ENCODE measurements around the gene USP49. TPM values are rescaled to one million over a fixed set of nuclear protein-coding genes. Genes with fewer than 3 reads are reported as not detected.

Gene USP49
- total and polyA plus RNA-seq, 8 donors: 0.50 to 26.3 (median 4.6) TPM

DNA sequence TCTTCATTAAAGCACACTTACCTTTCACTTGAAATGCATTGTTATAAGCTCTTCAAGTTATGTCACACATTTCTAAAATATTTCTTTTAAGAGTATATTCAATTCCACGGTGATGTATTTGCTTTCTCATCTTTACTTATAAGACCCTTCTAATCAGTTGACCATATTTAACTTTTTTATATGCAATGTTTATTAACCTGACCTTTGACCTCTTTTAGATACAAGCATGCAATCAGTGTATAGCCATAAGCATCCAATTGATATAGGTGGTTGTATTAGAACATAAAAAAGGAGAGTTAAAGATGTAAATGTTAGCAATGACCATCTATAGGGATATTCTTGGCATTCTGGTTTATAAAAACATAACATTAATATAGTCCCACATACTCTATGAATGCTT lies 9.2 kb downstream of the USP49 start:
- intact Hi-C loops (cut with DNase I; ENCODE audit: low total_unique reads): no loop called here
- Histone ChIP-seq H3K9me3 (no peaks in the 10 kb centered on the region), H3K36me3 (no peaks in the 10 kb centered on the region), H3K4me3 (no peak overlapping the region), H3K27ac (no peak overlapping the region), H3K27me3 (no peaks in the 10 kb centered on the region), H3K4me1 (no peaks in the 10 kb centered on the region)
- 77 to 89% (median 87%) methylated on average over 1 of the region's 1 CpG for WGBS, 5 donors
- DNase-seq: no peak
- TF ChIP-seq POLR2AphosphoS5 (IDR thresholded peaks at IDR 0.05) (no peak), CTCF (IDR thresholded peaks at IDR 0.05) (no peak), EP300 (IDR thresholded peaks at IDR 0.05) (no peak), POLR2A (IDR thresholded peaks at IDR 0.05) (no peak)

DNA sequence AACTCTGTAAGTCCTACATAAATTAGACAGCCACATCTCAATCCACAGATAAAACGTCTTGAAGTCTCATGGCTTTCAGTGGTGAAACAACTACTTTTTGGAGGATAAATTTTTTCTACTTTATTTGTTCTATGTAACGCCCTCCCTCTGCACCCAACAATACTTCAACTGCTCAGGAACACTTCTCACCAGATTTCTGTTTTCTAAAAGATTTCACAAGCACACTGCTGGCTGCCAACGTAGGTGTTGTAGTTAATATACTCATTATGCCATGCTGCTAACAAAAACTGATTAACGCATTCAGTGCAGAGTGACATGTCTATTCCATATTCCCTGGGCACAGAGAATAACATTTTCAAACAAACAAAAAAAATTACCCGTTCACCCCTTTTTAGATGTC lies 10.2 kb downstream of the USP49 start:
- no peak for DNase-seq
- WGBS, 5 donors: 83 to 88% (median 85%) methylated on average over 5 of the region's 5 CpGs

GRCh38 chr6:41881506-41881905 lies 13.7 kb downstream of the USP49 start:
- H3K27me3 ChIP-seq: no peaks in the 10 kb centered on the region
- H3K36me3 ChIP-seq: no peaks in the 10 kb centered on the region
- WGBS, 5 donors: 89 to 96% (median 93%) methylated on average over 1 of the region's 1 CpG
- H3K4me3 ChIP-seq: no peak overlapping the region
- no peak overlapping the region for H3K27ac ChIP-seq
- no peaks in the 10 kb centered on the region for H3K4me1 ChIP-seq
- TF ChIP-seq CTCF (IDR thresholded peaks at IDR 0.05) (no peak), POLR2AphosphoS5 (IDR thresholded peaks at IDR 0.05) (no peak), EP300 (IDR thresholded peaks at IDR 0.05) (no peak), POLR2A (IDR thresholded peaks at IDR 0.05) (no peak)
- H3K9me3 ChIP-seq: no peaks in the 10 kb centered on the region
- intact Hi-C loops (cut with DNase I; ENCODE audit: low total_unique reads): no loop called here
- no peak for DNase-seq

More for the DNA sequence above, 10.2 kb downstream of the USP49 start:
- Histone ChIP-seq H3K36me3 (no peaks in the 10 kb centered on the region), H3K4me3 (no peak overlapping the region), H3K27ac (no peak overlapping the region), H3K9me3 (no peaks in the 10 kb centered on the region), H3K27me3 (no peaks in the 10 kb centered on the region), H3K4me1 (no peaks in the 10 kb centered on the region)
- intact Hi-C loops (cut with DNase I; ENCODE audit: low total_unique reads): no loop called here
- no peak for TF ChIP-seq EP300 (IDR thresholded peaks at IDR 0.05)
- no peak for TF ChIP-seq POLR2A (IDR thresholded peaks at IDR 0.05)
- TF ChIP-seq POLR2AphosphoS5 (IDR thresholded peaks at IDR 0.05): no peak
- no peak for TF ChIP-seq CTCF (IDR thresholded peaks at IDR 0.05)

DNA sequence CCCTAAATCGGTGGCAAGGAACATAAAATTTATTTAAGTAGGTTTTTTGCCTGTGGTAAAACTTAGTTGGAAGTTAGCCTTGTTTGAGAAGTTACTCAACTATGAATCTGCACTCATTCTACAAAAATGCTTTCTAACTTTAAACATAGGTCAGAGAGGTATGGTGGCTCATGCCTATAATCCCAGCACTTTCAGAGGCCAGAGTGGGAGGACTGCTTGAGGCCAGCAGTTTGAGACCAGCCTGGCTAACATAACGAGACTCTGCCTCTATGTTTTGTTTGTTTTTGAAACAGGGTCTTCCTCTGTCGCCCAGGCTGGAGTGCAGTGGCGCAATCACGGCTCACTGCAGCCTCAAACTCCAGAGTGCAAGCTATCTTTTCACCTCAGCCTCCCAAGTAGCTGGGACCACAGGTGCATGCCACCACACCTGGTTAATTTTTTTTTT lies 16.2 kb downstream of the USP49 start:
- intact Hi-C loops (cut with DNase I; ENCODE audit: low total_unique reads): no loop called here
- no peak overlapping the region for H3K27ac ChIP-seq
- no peaks in the 10 kb centered on the region for H3K36me3 ChIP-seq
- no peak for DNase-seq
- H3K4me3 ChIP-seq: no peak overlapping the region
- H3K4me1 ChIP-seq: no peaks in the 10 kb centered on the region
- TF ChIP-seq EP300 (IDR thresholded peaks at IDR 0.05): no peak
- TF ChIP-seq CTCF (IDR thresholded peaks at IDR 0.05): no peak
- TF ChIP-seq POLR2AphosphoS5 (IDR thresholded peaks at IDR 0.05): no peak
- no peak for TF ChIP-seq POLR2A (IDR thresholded peaks at IDR 0.05)
- no peaks in the 10 kb centered on the region for H3K9me3 ChIP-seq
- 80 to 92% (median 87%) methylated on average over 5 of the region's 5 CpGs for WGBS, 5 donors
- no peaks in the 10 kb centered on the region for H3K27me3 ChIP-seq

All from stomach (tissue), 9 donors.